AG04449 (cell line): ENCODE measurements around the gene SHANK3.

Source experiments
- CTCF ChIA-PET: fragments of 350-600 bp; formaldehyde crosslinking; extraction: SDS; loops from one replicate; lab custom pipeline; 2021; ENCODE audit warnings: antibody characterized with exemption; lab: Yijun Ruan, JAX
- POLR2A ChIA-PET: fragments of 400-600, 350-600 bp; formaldehyde crosslinking; extraction: SDS; loops from one replicate; lab custom pipeline; 2020; ENCODE audit warnings: antibody characterized with exemption, inconsistent platforms; lab: Yijun Ruan, JAX
- DNase-seq: peaks from one replicate; pipeline ENCODE4 v3.0.0-alpha.2; 2010; ENCODE audit warnings: low read depth, low spot score
- H3K4me3 ChIP-seq: 2 replicates; pipeline ENCODE4 v1.5.1; 2011; ENCODE audit warnings: low read depth, mild to moderate bottlenecking, control low read depth, low read length
- TF ChIP-seq, protein P1 (sequence below): IDR thresholded peaks from one replicate; pipeline ENCODE4 v1.5.1; 2011; ENCODE audit warnings: mild to moderate bottlenecking, moderate library complexity, low read length, control low read depth, inconsistent platforms; ENCODE audit not compliant: insufficient read depth; ENCODE audit errors: missing control alignments

SHANK3 gene

DNA sequence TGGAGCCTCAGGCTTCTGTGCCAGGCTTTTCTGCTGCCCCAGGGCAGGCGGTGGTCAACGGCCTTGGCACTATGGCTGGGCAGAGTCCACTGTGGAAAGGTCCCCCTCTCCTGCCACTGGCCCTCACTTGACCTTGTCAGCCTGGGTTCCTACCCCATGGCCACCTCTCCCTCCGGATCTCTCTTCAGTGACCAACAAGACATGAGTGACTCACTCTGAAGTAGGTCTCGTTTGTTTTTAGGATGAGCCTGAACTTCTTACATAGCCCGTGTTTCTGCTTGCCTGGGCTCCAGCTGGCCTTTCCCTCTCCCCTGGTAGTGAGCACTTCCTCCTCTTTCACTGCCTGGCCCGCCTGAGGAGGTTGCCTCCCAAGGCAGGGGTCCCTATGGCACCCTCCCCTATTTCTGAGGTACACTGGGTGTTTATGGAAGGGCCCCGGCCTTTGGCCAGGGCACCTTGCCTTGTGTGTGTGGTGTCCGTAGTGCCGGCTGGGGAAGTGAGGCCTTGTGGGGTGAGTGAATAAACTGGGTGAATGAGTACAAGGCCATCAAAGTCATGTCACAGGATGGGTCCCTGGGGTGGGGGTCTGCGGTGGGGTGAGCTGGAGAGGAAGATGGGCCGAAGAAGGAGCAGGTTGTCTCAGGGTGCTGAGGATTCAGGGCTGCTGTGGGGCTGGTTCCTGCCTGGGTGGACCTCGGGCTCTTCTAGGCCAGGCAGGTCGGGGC lies 5.0 kb downstream of the SHANK3 start:
- H3K4me3 ChIP-seq: no peak overlapping the region
- no peak for DNase-seq
- ChIA-PET POLR2A (no interaction called here), CTCF (interaction anchor here (1.1 to 3.4 kb wide), 3 partner anchors 14 to 22 kb away, joined by 3 to 12 read pairs (median 5); no protein-coding TSS in a partner anchor)
- TF ChIP-seq, protein P1, sequence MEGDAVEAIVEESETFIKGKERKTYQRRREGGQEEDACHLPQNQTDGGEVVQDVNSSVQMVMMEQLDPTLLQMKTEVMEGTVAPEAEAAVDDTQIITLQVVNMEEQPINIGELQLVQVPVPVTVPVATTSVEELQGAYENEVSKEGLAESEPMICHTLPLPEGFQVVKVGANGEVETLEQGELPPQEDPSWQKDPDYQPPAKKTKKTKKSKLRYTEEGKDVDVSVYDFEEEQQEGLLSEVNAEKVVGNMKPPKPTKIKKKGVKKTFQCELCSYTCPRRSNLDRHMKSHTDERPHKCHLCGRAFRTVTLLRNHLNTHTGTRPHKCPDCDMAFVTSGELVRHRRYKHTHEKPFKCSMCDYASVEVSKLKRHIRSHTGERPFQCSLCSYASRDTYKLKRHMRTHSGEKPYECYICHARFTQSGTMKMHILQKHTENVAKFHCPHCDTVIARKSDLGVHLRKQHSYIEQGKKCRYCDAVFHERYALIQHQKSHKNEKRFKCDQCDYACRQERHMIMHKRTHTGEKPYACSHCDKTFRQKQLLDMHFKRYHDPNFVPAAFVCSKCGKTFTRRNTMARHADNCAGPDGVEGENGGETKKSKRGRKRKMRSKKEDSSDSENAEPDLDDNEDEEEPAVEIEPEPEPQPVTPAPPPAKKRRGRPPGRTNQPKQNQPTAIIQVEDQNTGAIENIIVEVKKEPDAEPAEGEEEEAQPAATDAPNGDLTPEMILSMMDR: no peak

DNA sequence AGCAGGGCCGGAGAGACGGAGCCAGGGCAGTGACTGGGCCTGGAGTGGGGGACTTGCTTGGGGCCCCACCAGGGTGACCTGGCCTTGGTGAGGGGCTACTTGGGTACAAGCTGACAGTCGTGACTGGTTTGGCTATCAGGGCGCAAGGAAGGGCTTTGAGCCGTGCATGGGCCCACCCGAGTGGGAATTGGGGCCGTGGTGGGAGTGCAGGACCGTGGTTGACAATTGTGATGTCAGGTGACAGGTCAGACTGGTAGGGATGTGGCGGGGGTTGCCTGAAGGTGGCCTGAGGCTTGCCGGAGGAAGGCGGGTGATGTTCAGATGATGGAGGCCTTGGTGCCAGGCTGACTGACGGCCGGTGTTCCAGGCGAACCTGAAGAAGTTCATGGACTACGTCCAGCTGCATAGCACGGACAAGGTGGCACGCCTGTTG lies 5.6 kb downstream of the SHANK3 start:
- TF ChIP-seq, protein P1: no peak
- no peak overlapping the region for H3K4me3 ChIP-seq
- DNase-seq: no peak
- ChIA-PET POLR2A (no interaction called here), CTCF (interaction anchor here (1.1 to 1.5 kb wide), 2 partner anchors 18 to 21 kb away, joined by 3 to 5 read pairs; no protein-coding TSS in a partner anchor)

DNA sequence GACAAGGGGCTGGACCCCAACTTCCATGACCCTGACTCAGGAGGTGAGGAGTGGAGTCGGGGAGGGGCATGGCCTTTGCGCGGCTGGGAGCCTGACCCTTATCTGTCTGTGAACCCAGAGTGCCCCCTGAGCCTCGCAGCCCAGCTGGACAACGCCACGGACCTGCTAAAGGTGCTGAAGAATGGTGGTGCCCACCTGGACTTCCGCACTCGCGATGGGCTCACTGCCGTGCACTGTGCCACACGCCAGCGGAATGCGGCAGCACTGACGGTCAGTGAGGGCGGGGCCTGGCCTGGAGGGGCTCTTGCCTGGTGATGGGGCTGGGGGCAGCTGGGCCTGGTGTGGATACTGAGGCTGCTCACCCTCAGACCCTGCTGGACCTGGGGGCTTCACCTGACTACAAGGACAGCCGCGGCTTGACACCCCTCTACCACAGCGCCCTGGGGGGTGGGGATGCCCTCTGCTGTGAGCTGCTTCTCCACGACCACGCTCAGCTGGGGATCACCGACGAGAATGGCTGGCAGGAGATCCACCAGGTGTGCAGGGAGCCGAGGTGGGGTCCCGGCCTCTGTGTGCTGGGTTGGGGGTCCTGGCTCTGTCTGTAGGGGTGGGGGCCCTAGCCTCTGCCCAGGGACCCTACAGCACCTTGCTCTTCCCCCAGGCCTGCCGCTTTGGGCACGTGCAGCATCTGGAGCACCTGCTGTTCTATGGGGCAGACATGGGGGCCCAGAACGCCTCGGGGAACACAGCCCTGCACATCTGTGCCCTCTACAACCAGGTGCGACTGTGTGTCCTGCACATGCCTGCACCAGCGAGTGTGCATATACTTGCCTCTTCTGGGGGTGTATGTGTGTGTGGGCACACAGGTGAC lies 6.3 kb downstream of the SHANK3 start:
- ChIA-PET CTCF (interaction anchor here (1.5 kb wide), 1 partner anchor 20 kb away, joined by 3 read pairs; no protein-coding TSS in a partner anchor), POLR2A (no interaction called here)
- H3K4me3 ChIP-seq: no peak overlapping the region
- TF ChIP-seq, protein P1: no peak
- no peak for DNase-seq

DNA sequence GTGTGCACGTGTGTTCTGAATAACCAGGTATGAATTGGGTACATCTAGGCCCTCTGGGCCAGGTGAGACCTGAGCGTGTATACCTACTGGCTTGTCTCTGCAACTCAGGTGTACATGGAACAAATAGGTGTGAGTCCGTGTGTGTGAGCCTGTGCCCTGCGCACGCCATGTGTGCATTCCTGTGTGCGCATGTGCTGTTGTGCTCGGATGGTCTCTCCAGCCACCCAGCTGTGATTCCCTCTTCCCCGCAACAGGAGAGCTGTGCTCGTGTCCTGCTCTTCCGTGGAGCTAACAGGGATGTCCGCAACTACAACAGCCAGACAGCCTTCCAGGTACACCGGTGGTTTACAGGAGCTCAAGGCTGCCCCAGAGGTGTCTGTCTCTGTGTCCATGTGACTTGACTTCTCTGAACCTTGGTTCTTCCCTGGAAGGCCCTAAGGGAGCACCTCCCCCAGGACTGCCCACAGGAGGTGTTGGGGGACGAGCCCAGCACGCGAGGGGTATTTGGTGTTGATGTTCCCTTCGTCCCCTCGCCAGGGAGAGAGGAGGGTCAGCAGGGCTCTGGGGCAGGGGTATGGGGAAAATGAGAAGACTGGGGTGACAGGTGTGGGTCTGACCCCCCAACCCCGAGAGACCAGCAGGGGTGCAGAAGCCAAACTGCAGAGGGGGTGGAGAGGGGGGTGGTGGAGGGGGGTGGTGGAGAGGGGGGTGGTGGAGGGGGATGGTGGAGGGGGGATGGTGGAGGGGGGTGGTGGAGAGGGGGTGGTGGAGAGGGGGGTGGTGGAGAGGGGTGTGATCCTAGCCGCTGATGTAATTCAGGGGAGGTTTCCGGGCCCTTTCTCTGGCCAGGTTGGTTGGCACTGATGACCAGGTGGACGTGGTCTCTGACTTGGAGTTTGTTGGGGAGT lies 10.7 kb downstream of the SHANK3 start:
- DNase-seq: no peak
- POLR2A ChIA-PET: no interaction called here
- TF ChIP-seq, protein P1: no peak
- H3K4me3 ChIP-seq: no peak overlapping the region
- CTCF ChIA-PET: no interaction called here

DNA sequence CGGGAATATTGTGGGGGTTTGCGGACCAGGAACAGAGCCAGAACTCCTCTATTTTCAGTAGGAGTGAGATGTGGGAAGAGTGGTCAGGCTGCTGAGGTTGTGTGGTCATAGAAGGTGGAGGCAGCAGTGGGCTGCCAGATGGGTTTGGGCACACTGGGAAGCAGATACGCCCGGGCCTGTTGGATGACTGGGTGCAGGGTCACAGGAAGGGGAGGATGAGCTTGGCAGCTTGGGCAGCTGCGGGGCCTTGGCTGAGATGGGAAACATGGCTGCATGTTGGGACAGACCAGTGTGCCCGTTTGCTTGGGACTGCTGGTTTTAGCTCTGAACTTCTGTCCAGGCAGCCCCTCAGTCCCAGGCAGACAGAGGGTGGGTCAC lies 11.4 kb downstream of the SHANK3 start:
- TF ChIP-seq, protein P1: no peak
- ChIA-PET POLR2A (no interaction called here), CTCF (interaction anchor here (1.0 to 1.4 kb wide), 2 partner anchors 48 to 63 kb away, joined by 3 to 4 read pairs; no protein-coding TSS in a partner anchor)

More for the DNA sequence above, 11.4 kb downstream of the SHANK3 start:
- DNase-seq: no peak
- no peak overlapping the region for H3K4me3 ChIP-seq
